ENCODE results near the gene CELF4. TPM values are rescaled to one million over a fixed set of nuclear protein-coding genes. Genes with fewer than 3 reads are reported as not detected.

The CELF4 gene
- total and polyA plus RNA-seq, 2 of the 4 experiments (the other 2 are of a cell fraction), result not detected

DNA sequence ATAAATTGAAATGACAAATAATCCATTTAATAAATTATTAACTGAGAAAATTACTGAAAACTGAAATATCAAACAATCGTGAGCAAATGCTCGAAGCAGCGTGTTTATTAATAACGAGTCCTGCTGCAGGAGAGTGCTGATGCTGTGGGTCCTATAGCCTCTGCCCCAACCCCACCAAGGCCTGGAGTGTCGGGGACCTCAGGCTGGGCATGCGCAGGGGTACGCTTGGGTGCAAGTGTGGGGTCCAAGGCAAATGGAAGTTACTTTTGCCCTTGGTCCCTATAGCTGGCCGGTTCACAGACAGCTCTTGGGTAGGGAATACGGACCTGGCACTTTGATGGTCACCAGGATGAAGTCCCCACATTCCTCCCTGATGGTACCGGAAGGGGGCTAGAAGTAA, 43.3 kb upstream of the CELF4 start:
- H3K23ac ChIP-seq (ENCODE audit: low read depth, low read length), result no peak overlapping the region
- no peak for ATAC-seq (ENCODE audit: low read depth)
- dilution Hi-C loops (cut with HindIII; ENCODE audit: low sequenced_read_pairs, unreplicated experiment), result no loop called here

More for the DNA sequence above, 43.3 kb upstream of the CELF4 start:
- no peak overlapping the region for H2AFZ ChIP-seq (replicated peaks; ENCODE audit: low read length, poor library complexity)
- TF ChIP-seq, protein P1, sequence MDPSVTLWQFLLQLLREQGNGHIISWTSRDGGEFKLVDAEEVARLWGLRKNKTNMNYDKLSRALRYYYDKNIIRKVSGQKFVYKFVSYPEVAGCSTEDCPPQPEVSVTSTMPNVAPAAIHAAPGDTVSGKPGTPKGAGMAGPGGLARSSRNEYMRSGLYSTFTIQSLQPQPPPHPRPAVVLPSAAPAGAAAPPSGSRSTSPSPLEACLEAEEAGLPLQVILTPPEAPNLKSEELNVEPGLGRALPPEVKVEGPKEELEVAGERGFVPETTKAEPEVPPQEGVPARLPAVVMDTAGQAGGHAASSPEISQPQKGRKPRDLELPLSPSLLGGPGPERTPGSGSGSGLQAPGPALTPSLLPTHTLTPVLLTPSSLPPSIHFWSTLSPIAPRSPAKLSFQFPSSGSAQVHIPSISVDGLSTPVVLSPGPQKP (IDR thresholded peaks at IDR 0.05; ENCODE audit: borderline replicate concordance, low read depth, low read length), result no peak
- TF ChIP-seq MAFK (IDR thresholded peaks at IDR 0.05; ENCODE audit: low read depth, low read length) (no peak), BHLHE40 (IDR thresholded peaks at IDR 0.05; ENCODE audit: low read depth, low read length) (no peak), MXI1 (IDR thresholded peaks at IDR 0.05; ENCODE audit: borderline replicate concordance, low read depth, low read length) (no peak), RFX5 (IDR thresholded peaks at IDR 0.05; ENCODE audit: low read depth, low read length) (no peak), RAD21 (IDR thresholded peaks at IDR 0.05; ENCODE audit: low read length) (no peak), MAZ (IDR thresholded peaks at IDR 0.05; ENCODE audit: borderline replicate concordance, low read depth, low read length) (no peak), RCOR1 (IDR thresholded peaks at IDR 0.05; ENCODE audit: insufficient replicate concordance, low read length) (no peak), FOS (IDR thresholded peaks at IDR 0.05; ENCODE audit: low read depth, low read length) (no peak), CHD1 (IDR thresholded peaks at IDR 0.05; ENCODE audit: low read depth, low read length) (no peak), POLR2A (IDR thresholded peaks at IDR 0.05; ENCODE audit: low read depth, low read length) (no peak), NFE2L2 (IDR thresholded peaks at IDR 0.05; ENCODE audit: low read depth, low read length) (no peak), CEBPB (IDR thresholded peaks at IDR 0.05; ENCODE audit: low read depth, low read length) (no peak), SMC3 (IDR thresholded peaks at IDR 0.05; ENCODE audit: low read depth, low read length) (no peak)
- TF ChIP-seq, protein P2, sequence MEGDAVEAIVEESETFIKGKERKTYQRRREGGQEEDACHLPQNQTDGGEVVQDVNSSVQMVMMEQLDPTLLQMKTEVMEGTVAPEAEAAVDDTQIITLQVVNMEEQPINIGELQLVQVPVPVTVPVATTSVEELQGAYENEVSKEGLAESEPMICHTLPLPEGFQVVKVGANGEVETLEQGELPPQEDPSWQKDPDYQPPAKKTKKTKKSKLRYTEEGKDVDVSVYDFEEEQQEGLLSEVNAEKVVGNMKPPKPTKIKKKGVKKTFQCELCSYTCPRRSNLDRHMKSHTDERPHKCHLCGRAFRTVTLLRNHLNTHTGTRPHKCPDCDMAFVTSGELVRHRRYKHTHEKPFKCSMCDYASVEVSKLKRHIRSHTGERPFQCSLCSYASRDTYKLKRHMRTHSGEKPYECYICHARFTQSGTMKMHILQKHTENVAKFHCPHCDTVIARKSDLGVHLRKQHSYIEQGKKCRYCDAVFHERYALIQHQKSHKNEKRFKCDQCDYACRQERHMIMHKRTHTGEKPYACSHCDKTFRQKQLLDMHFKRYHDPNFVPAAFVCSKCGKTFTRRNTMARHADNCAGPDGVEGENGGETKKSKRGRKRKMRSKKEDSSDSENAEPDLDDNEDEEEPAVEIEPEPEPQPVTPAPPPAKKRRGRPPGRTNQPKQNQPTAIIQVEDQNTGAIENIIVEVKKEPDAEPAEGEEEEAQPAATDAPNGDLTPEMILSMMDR (conservative IDR thresholded peaks at IDR 0.05; ENCODE audit: low read depth, low read length), result no peak
- TF ChIP-seq, protein P3, sequence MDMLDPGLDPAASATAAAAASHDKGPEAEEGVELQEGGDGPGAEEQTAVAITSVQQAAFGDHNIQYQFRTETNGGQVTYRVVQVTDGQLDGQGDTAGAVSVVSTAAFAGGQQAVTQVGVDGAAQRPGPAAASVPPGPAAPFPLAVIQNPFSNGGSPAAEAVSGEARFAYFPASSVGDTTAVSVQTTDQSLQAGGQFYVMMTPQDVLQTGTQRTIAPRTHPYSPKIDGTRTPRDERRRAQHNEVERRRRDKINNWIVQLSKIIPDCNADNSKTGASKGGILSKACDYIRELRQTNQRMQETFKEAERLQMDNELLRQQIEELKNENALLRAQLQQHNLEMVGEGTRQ (IDR thresholded peaks at IDR 0.05; ENCODE audit: low read depth, low read length), result no peak
- ChIA-PET CTCF (no interaction called here), POLR2A (ENCODE audit: unreplicated experiment) (no interaction called here)
- H3K9ac ChIP-seq (ENCODE audit: low read depth, low read length), result no peak overlapping the region
- no peak overlapping the region for H2BK120ac ChIP-seq (ENCODE audit: low read depth, low read length)
- H4K20me1 ChIP-seq (ENCODE audit: insufficient read depth, low read length), result no peaks in the 10 kb centered on the region
- H4K91ac ChIP-seq (ENCODE audit: insufficient read depth, low read depth, low read length), result no peak overlapping the region
- H4K5ac ChIP-seq (ENCODE audit: low read depth, low read length), result no peak overlapping the region
- H3K56ac ChIP-seq (ENCODE audit: extremely low read depth, insufficient read depth, low read length), result no peak overlapping the region
- no CpG with 5 or more reads among the region's 10 CpGs for WGBS, 2 experiments (ENCODE audit: extremely low coverage in 2 of 2, insufficient read length in 1 of 2)
- H3K36me3 ChIP-seq (ENCODE audit: control insufficient read depth, insufficient read depth, low read length), result no peaks in the 10 kb centered on the region
- H2AK9ac ChIP-seq (replicated peaks; ENCODE audit: low read depth, low read length, poor library complexity), result no peak overlapping the region
- H2AK5ac ChIP-seq (ENCODE audit: low read depth, low read length), result no peak overlapping the region
- no peak overlapping the region for H3K14ac ChIP-seq (replicated peaks; ENCODE audit: low read depth, low read length)
- intact Hi-C loops (cut with micrococcal nuclease), result no loop called here
- H3K4ac ChIP-seq (ENCODE audit: low read depth, low read length), result no peak overlapping the region
- no peaks in the 10 kb centered on the region for H3K9me1 ChIP-seq (ENCODE audit: insufficient read depth, low read length)
- no peak overlapping the region for H3K18ac ChIP-seq (ENCODE audit: low read depth, low read length)
- no peak overlapping the region for H2BK20ac ChIP-seq (ENCODE audit: low read depth, low read length)
- DNase-seq, result no peak
- in situ Hi-C loops (cut with MboI; ENCODE audit: low sequenced_read_pairs), result no loop called here
- H2BK15ac ChIP-seq (ENCODE audit: low read depth, low read length), result no peak overlapping the region
- no peak overlapping the region for H2BK5ac ChIP-seq (ENCODE audit: low read depth, low read length, poor library complexity, severe bottlenecking)
- no peak overlapping the region for H3K4me2 ChIP-seq (ENCODE audit: low read depth, low read length)
- H3K27ac ChIP-seq (ENCODE audit: insufficient read depth, low read length), result no peak overlapping the region
- H3K9me3 ChIP-seq (ENCODE audit: control insufficient read depth, insufficient read depth, low read length), result peaks cover 2% of the 10 kb centered on the region; the same call in 1 of the 2 replicates
- no peaks in the 10 kb centered on the region for H3K79me1 ChIP-seq (ENCODE audit: low read depth in 1 of 2, low read length in 2 of 2)
- no peaks in the 10 kb centered on the region for H3K4me1 ChIP-seq (ENCODE audit: control insufficient read depth, insufficient read depth, low read length)
- no peaks in the 10 kb centered on the region for H3K27me3 ChIP-seq (ENCODE audit: control insufficient read depth, insufficient read depth, low read length)
- no peak overlapping the region for H4K8ac ChIP-seq (ENCODE audit: low read depth in 2 of 2, low read length in 2 of 2)
- BruUV-seq (replicated peaks), result no TSS peak
- H3K4me3 ChIP-seq (ENCODE audit: insufficient read depth, low read depth, low read length), result no peak overlapping the region
